DMS79 (cell line): ENCODE results near the gene SERPINA12.

Experiments used
- DNase-seq: peaks from one replicate; lab custom pipeline; 2025; lab: John Stamatoyannopoulos, UW

SERPINA12 gene

GRCh38 chr14:94509356-94509755 is at the start of gene SERPINA12:
Gene SERPINA12, minus strand, starts transcription at chr14:94509469. Its CDS starts 11,072 bp downstream, at chr14:94498397.
- no peak for DNase-seq

- no peak for DNase-seq
These were observed 49.6 kb upstream of the SERPINA12 start for GRCh38 chr14:94558842-94559241.

- DNase-seq = no peak
These were observed 48.1 kb upstream of the SERPINA12 start for GRCh38 chr14:94557327-94557726.

GRCh38 chr14:94555991-94556390 is 46.7 kb upstream of the SERPINA12 start:
- no peak for DNase-seq

GRCh38 chr14:94550041-94550440 is 40.8 kb upstream of the SERPINA12 start:
- DNase-seq = no peak

GRCh38 chr14:94548999-94549985 is 40.0 kb upstream of the SERPINA12 start:
- DNase-seq = no peak

GRCh38 chr14:94548131-94548998 is 39.1 kb upstream of the SERPINA12 start:
- no peak for DNase-seq

- no peak for DNase-seq
These were observed 38.5 kb upstream of the SERPINA12 start for GRCh38 chr14:94547726-94548125.

GRCh38 chr14:94547151-94547680 is 37.9 kb upstream of the SERPINA12 start:
- DNase-seq = no peak

- no peak for DNase-seq
These were observed 36.0 kb upstream of the SERPINA12 start for GRCh38 chr14:94545131-94545841.

- no peak for DNase-seq
These were observed 35.5 kb upstream of the SERPINA12 start for GRCh38 chr14:94544726-94545125.

GRCh38 chr14:94543449-94544124 is 34.3 kb upstream of the SERPINA12 start:
- no peak for DNase-seq

GRCh38 chr14:94542811-94543440 is 33.7 kb upstream of the SERPINA12 start:
- DNase-seq = no peak

GRCh38 chr14:94542111-94542810 is 33.0 kb upstream of the SERPINA12 start:
- DNase-seq = no peak

GRCh38 chr14:94541234-94541975 is 32.1 kb upstream of the SERPINA12 start:
- DNase-seq = no peak

- no peak for DNase-seq
These were observed 30.9 kb upstream of the SERPINA12 start for GRCh38 chr14:94540031-94540794.

- DNase-seq = no peak
These were observed 29.9 kb upstream of the SERPINA12 start for GRCh38 chr14:94539181-94539580.

- no peak for DNase-seq
These were observed 28.9 kb upstream of the SERPINA12 start for GRCh38 chr14:94538070-94538740.
